HG02870 (cell line): ENCODE measurements around the gene FDX1.
A peak's percentile ranks its signal among the peaks of the same experiment; 100 is the strongest.

ENCODE experiments used
- ATAC-seq: cut with Tn5 transposase; IDR thresholded peaks from one replicate; pipeline ENCODE4 v1.9.1; 2021; ENCODE audit warnings: mild to moderate bottlenecking, moderate library complexity; ENCODE audit not compliant: unreplicated experiment

The FDX1 gene

DNA sequence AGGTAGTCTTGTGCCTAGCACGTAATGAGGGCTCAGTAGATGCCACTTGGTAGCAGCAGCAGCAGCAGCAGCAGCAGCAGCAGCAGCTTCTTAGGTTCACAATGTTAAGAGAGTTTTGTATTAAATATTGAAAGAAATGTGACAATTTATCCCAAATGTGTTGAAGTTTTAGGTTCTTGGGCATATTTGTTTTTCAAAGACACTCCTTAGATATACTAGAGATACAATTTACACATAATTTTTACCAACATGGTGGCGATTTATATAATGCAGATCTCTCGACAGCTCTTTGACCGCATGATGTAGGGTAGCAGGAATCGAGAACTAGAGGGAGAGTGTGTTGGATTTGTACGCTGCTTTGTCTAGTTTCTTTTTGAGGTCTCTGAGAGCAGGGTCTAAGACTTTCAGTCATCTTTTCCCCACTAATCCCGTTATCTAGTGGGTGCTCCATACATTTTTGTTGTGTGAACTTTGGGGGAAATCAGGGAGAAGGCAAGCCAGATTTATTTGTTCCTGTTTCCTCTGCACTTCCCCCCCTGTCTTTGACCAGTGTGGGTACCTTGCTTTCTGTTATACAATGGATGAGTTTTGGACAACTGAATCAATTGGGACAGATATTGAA lies 1.4 kb downstream of the FDX1 start:
- ATAC-seq, result no peak

DNA sequence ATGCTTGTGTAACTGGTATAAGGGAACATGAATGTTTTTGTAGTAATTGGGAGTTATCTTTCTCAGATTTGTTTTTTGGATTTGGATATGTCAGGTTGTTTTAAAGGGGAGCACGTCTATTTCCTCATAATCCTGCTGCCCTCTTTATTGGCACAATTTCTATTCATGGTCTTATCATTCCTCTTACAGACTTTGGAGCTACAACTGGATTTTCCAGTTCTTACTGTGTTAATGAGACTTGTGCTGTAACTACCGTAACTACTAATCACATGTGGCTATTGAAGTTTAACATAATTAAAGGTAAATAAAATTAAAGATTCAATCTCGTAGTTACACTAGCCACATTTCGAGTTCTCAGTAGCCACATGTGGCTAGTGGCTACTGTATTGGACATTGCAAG lies 1.9 kb downstream of the FDX1 start:
- ATAC-seq, result no peak

GRCh38 chr11:110432713-110433392 lies 3.1 kb downstream of the FDX1 start:
- no peak for ATAC-seq

DNA sequence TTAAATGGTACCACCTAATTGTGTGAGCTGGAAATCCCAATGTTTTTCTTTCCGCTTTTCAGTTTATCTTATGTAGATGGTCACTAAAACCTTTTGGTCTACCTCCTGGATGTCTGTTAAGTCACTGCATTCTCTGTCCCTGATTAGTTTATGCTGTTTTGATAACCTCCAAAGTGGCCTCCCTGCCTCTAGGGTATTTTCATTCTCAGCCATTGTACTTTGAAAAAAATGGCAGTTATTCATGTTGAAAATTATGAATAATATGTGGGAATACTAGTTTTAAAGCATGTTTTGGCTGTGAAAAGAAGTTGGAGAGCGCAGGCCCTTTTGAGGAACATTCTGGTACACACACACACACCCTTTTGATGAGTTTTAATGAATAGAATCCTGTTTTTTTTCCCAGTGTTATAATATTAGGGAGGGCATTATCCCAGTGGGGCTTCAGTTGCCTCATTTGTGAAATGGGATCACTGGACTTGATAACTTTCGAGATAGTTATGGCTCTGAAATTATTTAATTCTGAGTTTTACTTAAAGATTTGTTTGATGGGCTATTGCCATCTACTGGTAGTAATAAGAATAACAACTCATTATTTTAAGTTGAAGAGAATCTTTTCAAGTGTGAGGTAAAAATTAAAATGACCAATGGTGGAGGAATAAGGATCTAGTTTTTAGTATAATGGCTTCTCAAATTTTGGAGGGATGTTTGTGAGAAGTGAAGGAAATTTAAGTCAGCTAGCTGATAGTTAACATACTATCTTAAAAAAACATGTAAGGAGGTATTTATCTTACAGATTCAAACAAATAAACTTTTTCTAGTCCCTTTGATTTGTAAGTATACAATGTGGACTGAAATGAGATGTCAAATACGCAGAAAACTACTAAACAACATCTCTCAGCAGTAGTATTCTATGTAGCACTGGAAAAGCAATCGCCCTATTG lies 3.9 kb downstream of the FDX1 start:
- no peak for ATAC-seq

DNA sequence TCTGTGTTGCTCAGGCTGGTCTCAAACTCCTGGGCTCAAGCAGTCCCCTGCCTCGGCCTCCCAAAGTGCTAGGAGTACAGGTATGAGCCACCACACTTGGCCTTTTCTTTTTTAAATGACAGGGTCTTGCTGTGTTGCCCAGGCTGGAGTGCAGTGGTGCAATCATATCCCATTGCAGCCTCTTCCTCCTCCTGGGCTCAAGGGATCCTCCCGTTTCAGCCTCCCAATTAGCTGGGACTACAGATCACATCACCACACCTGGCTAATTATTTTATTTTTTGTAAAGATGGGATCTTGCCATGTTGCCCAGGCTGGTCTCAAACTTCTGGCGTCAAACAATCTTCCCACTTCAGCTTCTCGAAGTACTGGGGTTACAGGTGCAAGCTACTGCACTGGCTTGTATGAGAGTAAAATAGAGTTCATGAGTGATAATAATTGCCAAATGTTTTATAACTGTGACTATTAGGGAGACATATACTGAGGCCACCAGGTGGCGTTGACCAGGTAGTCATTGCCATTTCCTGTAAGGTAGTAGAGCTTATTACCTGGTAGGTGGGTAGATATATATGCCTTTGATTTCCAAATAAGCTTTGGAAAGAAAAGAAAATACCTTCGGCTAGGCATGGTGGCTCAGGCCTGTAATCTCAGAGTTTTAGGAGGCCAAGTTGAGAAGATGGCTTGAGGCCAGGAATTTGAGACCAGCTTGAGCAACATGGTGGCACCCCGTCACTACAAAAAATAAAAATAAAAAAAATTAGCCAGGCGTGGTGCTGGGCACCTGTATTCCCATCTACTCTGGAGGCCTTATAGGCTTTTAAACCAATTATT lies 5.4 kb downstream of the FDX1 start:
- peak; percentile 1 for ATAC-seq

GRCh38 chr11:110435780-110436717 lies 6.3 kb downstream of the FDX1 start:
- peak; percentile 63 for ATAC-seq

- ATAC-seq, result no peak
Measured at GRCh38 chr11:110438017-110438416, 8.3 kb downstream of the FDX1 start.

DNA sequence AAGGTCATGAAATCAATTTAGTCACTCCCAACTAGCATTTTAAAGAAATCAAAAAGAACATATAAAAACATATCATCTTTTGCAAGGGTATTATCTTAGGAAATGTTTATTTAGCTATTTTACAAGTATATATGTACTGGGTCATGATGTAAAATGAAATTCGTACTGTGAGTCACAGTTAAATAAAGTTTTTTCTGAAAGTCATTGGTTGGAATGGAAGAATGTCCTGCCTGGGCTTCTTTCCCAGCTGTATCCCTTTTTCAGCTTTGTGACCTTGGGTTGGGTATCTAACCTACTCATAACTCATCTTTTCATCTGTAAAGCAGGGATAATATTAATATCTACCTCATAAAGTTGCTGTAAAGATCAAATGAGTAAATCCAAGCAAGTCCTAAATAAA lies 15.7 kb downstream of the FDX1 start:
- no peak for ATAC-seq

GRCh38 chr11:110446061-110446460 lies 16.3 kb downstream of the FDX1 start:
- ATAC-seq, result no peak

GRCh38 chr11:110446594-110446993 lies 16.8 kb downstream of the FDX1 start:
- ATAC-seq, result no peak

GRCh38 chr11:110447343-110447742 lies 17.6 kb downstream of the FDX1 start:
- ATAC-seq, result no peak

DNA sequence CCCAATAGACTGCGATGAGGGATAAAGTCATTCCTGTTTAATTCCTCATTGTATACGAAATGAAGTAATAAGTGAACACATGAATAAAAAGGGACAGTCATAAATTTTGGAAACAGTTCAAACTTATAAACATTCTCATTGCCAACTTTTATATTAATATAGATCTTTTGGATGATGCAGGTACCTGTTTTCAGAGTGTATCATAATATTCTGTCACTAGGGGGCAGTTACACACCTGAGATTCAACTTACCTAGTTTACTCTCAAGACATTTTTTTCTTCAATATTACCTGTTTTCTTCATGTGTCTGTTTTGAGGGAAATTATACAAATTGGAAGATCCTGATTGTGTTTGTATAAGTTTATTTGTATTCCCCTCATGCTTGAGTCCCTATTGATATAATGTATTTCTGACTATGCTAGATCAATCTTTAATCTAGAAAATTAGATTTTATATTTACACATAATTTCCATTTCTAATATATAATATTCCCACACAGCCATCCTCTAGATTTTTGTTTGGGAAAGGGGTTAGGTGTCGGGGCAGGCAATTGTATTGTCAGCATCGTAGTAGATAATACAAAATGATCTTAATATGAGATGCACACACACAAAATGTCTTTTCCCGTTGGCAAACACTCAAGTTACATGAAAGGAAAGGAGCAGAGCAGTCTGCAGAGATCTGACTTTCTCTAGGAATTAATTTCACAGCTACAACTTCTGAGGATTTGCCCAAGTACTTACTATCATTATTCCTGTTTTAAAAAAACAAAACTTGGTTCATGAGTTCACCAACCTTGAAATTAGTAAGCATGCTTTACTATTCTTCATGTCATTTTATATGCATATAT lies 18.4 kb downstream of the FDX1 start:
- ATAC-seq, result no peak

DNA sequence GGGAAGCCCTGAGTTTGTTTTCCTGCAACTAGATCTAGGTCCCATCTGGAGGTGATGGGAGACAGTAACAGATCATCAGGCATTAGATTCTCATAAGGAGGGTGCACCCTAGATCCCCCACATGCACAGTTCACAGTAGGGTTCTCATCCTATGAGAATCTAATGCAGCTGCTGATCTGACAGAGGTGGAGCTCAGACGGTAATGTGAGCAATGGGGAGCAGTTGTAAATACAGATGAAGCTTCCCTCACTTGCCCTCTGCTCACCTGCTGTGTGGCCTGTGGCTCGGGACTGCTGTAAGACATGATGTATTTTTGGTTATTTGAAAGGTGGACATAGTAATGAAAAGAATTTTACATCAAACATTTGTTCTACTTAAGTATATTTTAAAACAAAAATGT lies 20.5 kb downstream of the FDX1 start:
- no peak for ATAC-seq

- no peak for ATAC-seq
Measured at GRCh38 chr11:110452720-110453119, 23.0 kb downstream of the FDX1 start.

- ATAC-seq, result peak; percentile 90
Measured at GRCh38 chr11:110453684-110454354, 24.1 kb downstream of the FDX1 start.

GRCh38 chr11:110454609-110455008 lies 24.9 kb downstream of the FDX1 start:
- ATAC-seq, result peak; percentile 60

GRCh38 chr11:110455718-110456117 lies 26.0 kb downstream of the FDX1 start:
- ATAC-seq, result peak; percentile 38

DNA sequence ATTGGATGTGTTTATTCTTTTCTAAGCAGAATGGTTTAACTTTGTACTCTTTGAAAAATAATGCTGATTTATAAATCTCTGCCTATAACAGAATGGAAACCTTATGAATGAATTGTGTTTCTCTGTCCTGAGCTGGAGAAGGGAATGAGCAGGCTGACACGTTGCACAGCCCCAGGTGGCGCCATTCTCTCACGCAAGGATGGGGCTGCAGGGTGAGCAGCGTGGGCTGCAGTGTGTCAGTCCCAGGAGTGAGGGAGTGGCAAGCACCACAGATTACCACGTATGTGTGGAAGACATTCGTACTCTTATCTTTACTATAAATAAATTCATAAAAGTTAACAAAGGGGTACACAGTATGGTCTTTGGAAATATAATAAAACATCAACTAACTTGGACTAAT lies 33.4 kb downstream of the FDX1 start:
- no peak for ATAC-seq
